Head of caudate nucleus (tissue), 42 donors: ENCODE results near the gene POU4F1.

Experiments
- DNase-seq, 42 donors: peaks; one replicate each; pipeline versions ENCODE4 v3.0.0 to v3.0.0-alpha.2; 2020 to 2021; ENCODE audit warnings: mixed read lengths in 7 of 42
- intact Hi-C: fragments of 100-400 bp; cut with DNase I; formaldehyde crosslinking; loops from one replicate; pipeline ENCODE4 v1.15.0; 2022

The POU4F1 gene

GRCh38 chr13:78596736-78597601 lies 6.4 kb downstream of the POU4F1 start:
- DNase-seq: no peak
- intact Hi-C loops: no loop called here

- intact Hi-C loops: no loop called here
- DNase-seq: no peak
Observed at GRCh38 chr13:78596399-78596735, 7.0 kb downstream of the POU4F1 start.

GRCh38 chr13:78595495-78596398 lies 7.6 kb downstream of the POU4F1 start:
- DNase-seq: no peak
- intact Hi-C loops: no loop called here

GRCh38 chr13:78594456-78594975 lies 8.8 kb downstream of the POU4F1 start:
- DNase-seq: no peak
- intact Hi-C loops: no loop called here

- DNase-seq: no peak
- intact Hi-C loops: no loop called here
Observed at GRCh38 chr13:78593652-78594455, 9.5 kb downstream of the POU4F1 start.

GRCh38 chr13:78593129-78593528 lies 10.2 kb downstream of the POU4F1 start:
- intact Hi-C loops: no loop called here
- no peak for DNase-seq

- no peak for DNase-seq
Observed at GRCh38 chr13:78592584-78592983, 10.8 kb downstream of the POU4F1 start.

GRCh38 chr13:78589206-78589605 lies 14.1 kb downstream of the POU4F1 start:
- intact Hi-C loops: no loop called here
- no peak for DNase-seq

More at GRCh38 chr13:78592584-78592983, 10.8 kb downstream of the POU4F1 start:
- intact Hi-C loops: no loop called here

GRCh38 chr13:78587395-78587794 lies 16.0 kb downstream of the POU4F1 start:
- intact Hi-C loops: no loop called here
- DNase-seq: no peak

- intact Hi-C loops: no loop called here
- no peak for DNase-seq
Observed at GRCh38 chr13:78586706-78587105, 16.6 kb downstream of the POU4F1 start.

- no peak for DNase-seq
- intact Hi-C loops: no loop called here
Observed at GRCh38 chr13:78576261-78576660, 27.1 kb downstream of the POU4F1 start.

GRCh38 chr13:78572459-78572858 lies 30.9 kb downstream of the POU4F1 start:
- intact Hi-C loops: no loop called here
- no peak for DNase-seq

- intact Hi-C loops: no loop called here
Observed at GRCh38 chr13:78569029-78569428, 34.3 kb downstream of the POU4F1 start.

GRCh38 chr13:78566631-78567030 lies 36.7 kb downstream of the POU4F1 start:
- no peak for DNase-seq
- intact Hi-C loops: no loop called here

More at GRCh38 chr13:78569029-78569428, 34.3 kb downstream of the POU4F1 start:
- DNase-seq: no peak

- intact Hi-C loops: no loop called here
- DNase-seq: no peak
Observed at GRCh38 chr13:78562237-78562889, 41.0 kb downstream of the POU4F1 start.
